Astrocyte of the cerebellum (primary cell): Measurements from ENCODE around the gene IGDCC3.
"Not testable (repeated sequence)": the region's sequence is repeated elsewhere in the genome, so short reads cannot be mapped to it uniquely, and the experiment has no call there.

Experiments
- DNase-seq: peaks from one replicate; pipeline ENCODE4 v3.0.0-alpha.2; 2011; ENCODE audit warnings: low read depth
- H3K4me3 ChIP-seq: 2 replicates; pipeline ENCODE4 v1.5.1; 2011; ENCODE audit warnings: mild to moderate bottlenecking, low read depth, low read length, moderate library complexity
- in situ Hi-C: cut with HindIII; loops from 2 replicates; pipeline ENCODE4 v1.10.0; 2017; ENCODE audit warnings: low sequenced_read_pairs
- TF ChIP-seq, protein P1 (sequence below): IDR thresholded peaks from 2 replicates; pipeline ENCODE4 v1.5.1; 2012; ENCODE audit warnings: low read length, low read depth, moderate library complexity, mild to moderate bottlenecking; ENCODE audit errors: missing control alignments

The IGDCC3 gene

DNA sequence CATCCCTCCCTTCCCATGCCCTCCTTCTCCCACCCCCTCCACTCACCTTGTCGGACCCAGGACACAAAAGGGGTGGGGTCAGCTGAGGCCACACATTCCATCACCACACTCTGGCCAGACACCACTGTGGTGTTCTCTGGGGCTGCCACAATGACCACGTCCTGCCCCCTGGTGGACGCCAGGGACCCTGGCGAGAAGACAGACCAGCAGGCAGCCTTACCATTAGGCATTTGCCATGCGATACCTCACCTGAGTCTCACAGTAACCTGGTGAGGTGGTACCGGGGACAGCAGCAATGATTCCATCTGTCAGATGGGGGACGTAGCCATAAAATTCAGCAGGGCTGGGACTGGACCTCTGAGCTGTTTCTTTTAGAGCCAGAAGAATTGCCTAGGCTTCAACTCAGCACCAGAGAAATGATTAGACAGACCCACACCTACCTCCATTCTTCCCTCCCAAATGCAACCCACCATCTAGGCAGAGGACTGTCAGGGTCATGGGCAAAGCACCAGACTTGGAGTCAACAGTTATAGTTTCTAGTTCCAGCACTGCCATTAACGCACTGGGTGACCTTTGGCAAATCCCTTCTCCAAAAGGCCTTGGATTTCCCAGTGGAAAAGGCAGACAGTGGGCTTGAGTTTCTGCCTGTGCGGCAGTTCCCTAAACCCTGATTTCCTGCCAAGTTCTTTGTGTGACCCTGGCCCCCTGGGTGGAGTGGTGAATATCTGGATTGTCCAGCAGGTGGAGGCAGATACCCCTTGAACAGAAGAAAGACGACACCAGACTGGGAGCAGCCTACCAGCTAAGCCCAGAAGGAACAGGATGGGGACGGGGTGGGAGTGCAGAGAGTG lies 23.2 kb upstream of the IGDCC3 start:
- DNase-seq: peak; percentile 78
- TF ChIP-seq, protein P1, sequence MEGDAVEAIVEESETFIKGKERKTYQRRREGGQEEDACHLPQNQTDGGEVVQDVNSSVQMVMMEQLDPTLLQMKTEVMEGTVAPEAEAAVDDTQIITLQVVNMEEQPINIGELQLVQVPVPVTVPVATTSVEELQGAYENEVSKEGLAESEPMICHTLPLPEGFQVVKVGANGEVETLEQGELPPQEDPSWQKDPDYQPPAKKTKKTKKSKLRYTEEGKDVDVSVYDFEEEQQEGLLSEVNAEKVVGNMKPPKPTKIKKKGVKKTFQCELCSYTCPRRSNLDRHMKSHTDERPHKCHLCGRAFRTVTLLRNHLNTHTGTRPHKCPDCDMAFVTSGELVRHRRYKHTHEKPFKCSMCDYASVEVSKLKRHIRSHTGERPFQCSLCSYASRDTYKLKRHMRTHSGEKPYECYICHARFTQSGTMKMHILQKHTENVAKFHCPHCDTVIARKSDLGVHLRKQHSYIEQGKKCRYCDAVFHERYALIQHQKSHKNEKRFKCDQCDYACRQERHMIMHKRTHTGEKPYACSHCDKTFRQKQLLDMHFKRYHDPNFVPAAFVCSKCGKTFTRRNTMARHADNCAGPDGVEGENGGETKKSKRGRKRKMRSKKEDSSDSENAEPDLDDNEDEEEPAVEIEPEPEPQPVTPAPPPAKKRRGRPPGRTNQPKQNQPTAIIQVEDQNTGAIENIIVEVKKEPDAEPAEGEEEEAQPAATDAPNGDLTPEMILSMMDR: peak; percentile 90
- no peak overlapping the region for H3K4me3 ChIP-seq
- in situ Hi-C loops: no loop called here

DNA sequence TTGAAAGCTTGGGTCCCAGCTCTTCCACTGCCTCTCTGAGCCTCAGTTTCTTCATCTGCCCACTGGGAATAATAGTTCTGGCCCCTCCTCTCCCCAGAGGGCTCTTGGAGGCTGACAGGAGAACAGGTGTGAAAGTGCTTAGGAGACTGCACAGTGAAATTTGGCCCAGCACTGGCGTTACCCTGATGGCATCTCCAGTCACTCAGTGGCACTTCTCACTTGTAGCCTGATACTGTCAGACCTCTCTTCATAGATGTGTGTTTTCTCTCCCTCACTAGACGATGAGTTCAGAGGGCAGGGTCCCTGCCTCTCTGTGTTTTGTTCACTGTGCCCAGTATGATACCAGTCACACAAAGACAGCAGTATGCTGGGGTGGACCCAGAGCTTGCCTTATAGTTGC lies 22.2 kb upstream of the IGDCC3 start:
- in situ Hi-C loops: no loop called here
- DNase-seq: no peak
- no peak overlapping the region for H3K4me3 ChIP-seq
- TF ChIP-seq, protein P1: no peak

GRCh38 chr15:65399001-65399706 lies 21.4 kb upstream of the IGDCC3 start:
- no peak overlapping the region for H3K4me3 ChIP-seq
- TF ChIP-seq, protein P1: no peak
- in situ Hi-C loops: no loop called here
- DNase-seq: no peak

GRCh38 chr15:65398486-65398885 lies 20.7 kb upstream of the IGDCC3 start:
- H3K4me3 ChIP-seq, in situ Hi-C loops, DNase-seq: not testable (repeated sequence)

- TF ChIP-seq, protein P1: no peak
- in situ Hi-C loops: no loop called here
- H3K4me3 ChIP-seq: no peak overlapping the region
- no peak for DNase-seq
Measured at GRCh38 chr15:65396965-65397317, 19.1 kb upstream of the IGDCC3 start.

- TF ChIP-seq, protein P1: no peak
- in situ Hi-C loops: no loop called here
Measured at GRCh38 chr15:65396283-65396964, 18.6 kb upstream of the IGDCC3 start.

More at GRCh38 chr15:65396283-65396964, 18.6 kb upstream of the IGDCC3 start:
- H3K4me3 ChIP-seq: no peak overlapping the region
- no peak for DNase-seq
